Measurements from ENCODE around the gene VEZF1.

DNA sequence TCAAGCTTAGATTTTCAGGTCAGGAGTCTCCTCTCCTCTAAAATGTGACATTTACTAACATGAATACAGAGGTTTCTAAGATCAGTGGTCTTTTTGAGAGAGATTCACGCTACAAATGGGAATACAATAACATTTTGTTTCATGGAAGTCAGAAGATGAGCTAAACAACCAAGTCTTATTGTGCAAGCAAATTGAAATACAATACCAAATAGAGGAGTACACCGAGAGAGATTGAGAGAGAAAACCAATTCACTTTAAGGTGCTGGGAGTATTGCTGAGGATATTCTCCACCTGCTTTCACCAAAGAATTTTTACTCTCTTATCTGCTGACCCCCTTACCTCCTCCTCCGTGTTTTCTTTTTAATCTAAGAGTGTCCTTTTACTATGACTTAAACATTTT lies 11.5 kb downstream of the VEZF1 start:
- TF ChIP-seq, protein P1, sequence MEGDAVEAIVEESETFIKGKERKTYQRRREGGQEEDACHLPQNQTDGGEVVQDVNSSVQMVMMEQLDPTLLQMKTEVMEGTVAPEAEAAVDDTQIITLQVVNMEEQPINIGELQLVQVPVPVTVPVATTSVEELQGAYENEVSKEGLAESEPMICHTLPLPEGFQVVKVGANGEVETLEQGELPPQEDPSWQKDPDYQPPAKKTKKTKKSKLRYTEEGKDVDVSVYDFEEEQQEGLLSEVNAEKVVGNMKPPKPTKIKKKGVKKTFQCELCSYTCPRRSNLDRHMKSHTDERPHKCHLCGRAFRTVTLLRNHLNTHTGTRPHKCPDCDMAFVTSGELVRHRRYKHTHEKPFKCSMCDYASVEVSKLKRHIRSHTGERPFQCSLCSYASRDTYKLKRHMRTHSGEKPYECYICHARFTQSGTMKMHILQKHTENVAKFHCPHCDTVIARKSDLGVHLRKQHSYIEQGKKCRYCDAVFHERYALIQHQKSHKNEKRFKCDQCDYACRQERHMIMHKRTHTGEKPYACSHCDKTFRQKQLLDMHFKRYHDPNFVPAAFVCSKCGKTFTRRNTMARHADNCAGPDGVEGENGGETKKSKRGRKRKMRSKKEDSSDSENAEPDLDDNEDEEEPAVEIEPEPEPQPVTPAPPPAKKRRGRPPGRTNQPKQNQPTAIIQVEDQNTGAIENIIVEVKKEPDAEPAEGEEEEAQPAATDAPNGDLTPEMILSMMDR (IDR thresholded peaks at IDR 0.05; ENCODE audit: extremely low read depth in 1 of 2, insufficient read depth in 1 of 2, low read depth in 1 of 2, low read length in 2 of 2) = no peak
- no peak for TF ChIP-seq POLR2AphosphoS5 (IDR thresholded peaks at IDR 0.05; ENCODE audit: insufficient read depth, low read depth, low read length)
- TF ChIP-seq POLR2A (IDR thresholded peaks at IDR 0.05; ENCODE audit: low read depth, low read length) = no peak
- no peak for TF ChIP-seq JUN (IDR thresholded peaks at IDR 0.05; ENCODE audit: borderline replicate concordance, insufficient read depth, insufficient read length, low read depth)
- no peak for TF ChIP-seq MYC (IDR thresholded peaks at IDR 0.05; ENCODE audit: low read depth, low read length)
- TF ChIP-seq EZH2 (IDR thresholded peaks at IDR 0.05; ENCODE audit: borderline replicate concordance, low read depth, low read length, severe bottlenecking) = no peak
- no peak for TF ChIP-seq GATA2 (IDR thresholded peaks at IDR 0.05; ENCODE audit: insufficient read depth, insufficient read length, low read depth, low read length)
- TF ChIP-seq, protein P2, sequence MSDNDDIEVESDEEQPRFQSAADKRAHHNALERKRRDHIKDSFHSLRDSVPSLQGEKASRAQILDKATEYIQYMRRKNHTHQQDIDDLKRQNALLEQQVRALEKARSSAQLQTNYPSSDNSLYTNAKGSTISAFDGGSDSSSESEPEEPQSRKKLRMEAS (IDR thresholded peaks at IDR 0.05; ENCODE audit: insufficient read depth, insufficient read length) = no peak
- no peak for TF ChIP-seq FOS (IDR thresholded peaks at IDR 0.05; ENCODE audit: borderline replicate concordance, insufficient read depth, low read length)

All from endothelial cell of umbilical vein (primary cell).